Endodermal cell (in vitro differentiated cells): ENCODE measurements around the gene SHROOM4. TPM values are rescaled to one million over a fixed set of nuclear protein-coding genes. Genes with fewer than 3 reads are reported as not detected.

Experiments used
- DNase-seq: peaks from one replicate; pipeline ENCODE4 v3.0.0-alpha.2; 2017
- H3K27ac ChIP-seq: 2 replicates; pipeline ENCODE4 v1.5.1; 2013; ENCODE audit warnings: mild to moderate bottlenecking, low read depth, low read length, moderate library complexity
- H3K27me3 ChIP-seq: 2 replicates; pipeline ENCODE4 v1.6.1; 2013; ENCODE audit warnings: mild to moderate bottlenecking, low read length, moderate library complexity; ENCODE audit not compliant: insufficient read depth, control insufficient read depth, poor library complexity, severe bottlenecking
- H3K36me3 ChIP-seq: 2 replicates; pipeline ENCODE4 v1.7.0; 2013; ENCODE audit warnings: mild to moderate bottlenecking, low read length, moderate library complexity; ENCODE audit not compliant: control insufficient read depth, insufficient read depth
- H3K4me1 ChIP-seq: one replicate; pipeline ENCODE4 v1.7.0; 2013; ENCODE audit warnings: low read length; ENCODE audit not compliant: control insufficient read depth, insufficient read depth
- H3K4me3 ChIP-seq: 2 replicates; pipeline ENCODE4 v1.5.1; 2013; ENCODE audit warnings: mild to moderate bottlenecking, low read length, moderate library complexity
- H3K9ac ChIP-seq: 2 replicates; pipeline ENCODE4 v1.6.1; 2013; ENCODE audit warnings: mild to moderate bottlenecking, low read length, moderate library complexity; ENCODE audit not compliant: poor library complexity, severe bottlenecking; ENCODE audit errors: extremely low read depth
- H3K9me3 ChIP-seq: 2 replicates; pipeline ENCODE4 v1.6.1; 2013; ENCODE audit warnings: mild to moderate bottlenecking, low read length, moderate library complexity; ENCODE audit not compliant: control insufficient read depth
- H3K27ac Mint-ChIP-seq: 2 replicates; pipeline ENCODE4 v1.8.0; 2020; ENCODE audit warnings: mixed read lengths
- H3K27me3 Mint-ChIP-seq: 2 replicates; pipeline ENCODE4 v1.8.0; 2021; ENCODE audit warnings: mild to moderate bottlenecking, mixed read lengths; ENCODE audit not compliant: insufficient read depth
- H3K36me3 Mint-ChIP-seq: 2 replicates; pipeline ENCODE4 v1.8.0; 2020; ENCODE audit warnings: low read depth, mixed read lengths
- H3K4me1 Mint-ChIP-seq: 2 replicates; pipeline ENCODE4 v1.8.0; 2020; ENCODE audit warnings: mixed read lengths
- H3K4me3 Mint-ChIP-seq: 2 replicates; pipeline ENCODE4 v1.8.0; 2020; ENCODE audit warnings: mild to moderate bottlenecking, moderate library complexity, mixed read lengths
- H3K9me3 Mint-ChIP-seq: 2 replicates; pipeline ENCODE4 v1.8.0; 2020; ENCODE audit warnings: mild to moderate bottlenecking, mixed read lengths
- WGBS, 2 experiments: methylation state at CpG; one replicate each; pipeline versions ENCODE4 v1.1.5 to v1.1.7; 2013; ENCODE audit warnings: missing lambda C conversion rate in 2 of 2, mixed read lengths in 1 of 2; ENCODE audit not compliant: insufficient coverage in 1 of 2, insufficient read length in 1 of 2; 5-methylcytosine and 5-hydroxymethylcytosine counted together
- total RNA-seq, 2 donors: library from RNA; stranded (reverse); fragmentation: NEBNext Ultra II Directional in 1 of 2; extraction: Animal tissue kit (Norgen Biotek cat#: 25700) in 1 of 2; gene quantifications; 2 replicates in 1 of 2; 3 replicates in 1 of 2; pipeline ENCODE4 v1.2.1, GENCODE V29; 2021
- TF ChIP-seq, protein P1 (sequence below): fragments of 200-600 bp; sonication (generic); conservative IDR thresholded peaks from 2 replicates; pipeline ENCODE4 v1.5.0; 2021; ENCODE audit warnings: antibody characterized with exemption, mild to moderate bottlenecking

Gene SHROOM4
- total RNA-seq, 2 donors from 2014 or later = 17.7 to 20.5 TPM

- H3K9me3 ChIP-seq = no peaks in the 10 kb centered on the region
- WGBS, 2 experiments = 89 to 100% methylated on average over 1 to 4 of the region's 4 CpGs
- no peak for DNase-seq
- Mint-ChIP-seq H3K27me3 (no peaks in the 10 kb centered on the region), H3K4me1 (no peaks in the 10 kb centered on the region), H3K9me3 (peaks cover 53% of the 10 kb centered on the region), H3K27ac (no peak overlapping the region), H3K4me3 (no peak overlapping the region), H3K36me3 (no peaks in the 10 kb centered on the region)
- H3K4me1 ChIP-seq = no peaks in the 10 kb centered on the region
- no peak overlapping the region for H3K4me3 ChIP-seq
- H3K27me3 ChIP-seq = no peaks in the 10 kb centered on the region
- no peak overlapping the region for H3K27ac ChIP-seq
- no peaks in the 10 kb centered on the region for H3K36me3 ChIP-seq
- TF ChIP-seq, protein P1, sequence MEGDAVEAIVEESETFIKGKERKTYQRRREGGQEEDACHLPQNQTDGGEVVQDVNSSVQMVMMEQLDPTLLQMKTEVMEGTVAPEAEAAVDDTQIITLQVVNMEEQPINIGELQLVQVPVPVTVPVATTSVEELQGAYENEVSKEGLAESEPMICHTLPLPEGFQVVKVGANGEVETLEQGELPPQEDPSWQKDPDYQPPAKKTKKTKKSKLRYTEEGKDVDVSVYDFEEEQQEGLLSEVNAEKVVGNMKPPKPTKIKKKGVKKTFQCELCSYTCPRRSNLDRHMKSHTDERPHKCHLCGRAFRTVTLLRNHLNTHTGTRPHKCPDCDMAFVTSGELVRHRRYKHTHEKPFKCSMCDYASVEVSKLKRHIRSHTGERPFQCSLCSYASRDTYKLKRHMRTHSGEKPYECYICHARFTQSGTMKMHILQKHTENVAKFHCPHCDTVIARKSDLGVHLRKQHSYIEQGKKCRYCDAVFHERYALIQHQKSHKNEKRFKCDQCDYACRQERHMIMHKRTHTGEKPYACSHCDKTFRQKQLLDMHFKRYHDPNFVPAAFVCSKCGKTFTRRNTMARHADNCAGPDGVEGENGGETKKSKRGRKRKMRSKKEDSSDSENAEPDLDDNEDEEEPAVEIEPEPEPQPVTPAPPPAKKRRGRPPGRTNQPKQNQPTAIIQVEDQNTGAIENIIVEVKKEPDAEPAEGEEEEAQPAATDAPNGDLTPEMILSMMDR = no peak
- H3K9ac ChIP-seq = no peak overlapping the region
These were observed 38.5 kb upstream of the SHROOM4 start for GRCh38 chrX:50852524-50852923.

- Mint-ChIP-seq H3K36me3 (no peaks in the 10 kb centered on the region), H3K4me3 (no peak overlapping the region), H3K27ac (no peak overlapping the region), H3K27me3 (no peaks in the 10 kb centered on the region), H3K9me3 (peaks cover 55% of the 10 kb centered on the region), H3K4me1 (no peaks in the 10 kb centered on the region)
- WGBS, 2 experiments = 98% methylated on average over 3 of the region's 4 CpGs; no CpG with 5 or more reads in 1 of the 2 experiments
- no peaks in the 10 kb centered on the region for H3K27me3 ChIP-seq
- no peaks in the 10 kb centered on the region for H3K4me1 ChIP-seq
- no peak overlapping the region for H3K4me3 ChIP-seq
- no peaks in the 10 kb centered on the region for H3K36me3 ChIP-seq
- no peak overlapping the region for H3K9ac ChIP-seq
- H3K9me3 ChIP-seq = peaks cover 6% of the 10 kb centered on the region
- DNase-seq = no peak
- no peak overlapping the region for H3K27ac ChIP-seq
- TF ChIP-seq, protein P1 = no peak
These were observed 28.2 kb upstream of the SHROOM4 start for GRCh38 chrX:50842221-50842620.

DNA sequence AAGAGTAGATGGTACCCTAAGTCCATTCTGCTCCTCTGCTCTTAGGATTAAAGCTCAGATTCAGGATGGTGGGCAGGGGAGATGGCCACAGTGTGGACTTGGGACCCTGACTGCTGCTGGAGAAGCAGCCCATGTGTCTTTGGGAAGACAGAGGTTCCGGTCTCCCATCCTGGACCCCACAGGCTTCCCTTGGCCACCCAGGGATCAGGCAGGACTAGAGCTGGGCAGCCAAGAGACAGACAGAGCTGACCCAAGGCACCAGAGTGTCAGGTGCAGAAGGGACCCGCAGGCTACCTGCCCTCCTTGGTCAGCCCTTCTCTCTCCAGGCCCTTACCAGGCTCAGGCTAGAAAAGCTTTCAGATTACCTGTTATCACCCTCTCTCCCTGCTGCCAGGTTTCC lies 25.7 kb upstream of the SHROOM4 start:
- H3K9ac ChIP-seq = no peak overlapping the region
- no peak overlapping the region for H3K4me3 ChIP-seq
- Mint-ChIP-seq H3K27ac (no peak overlapping the region), H3K36me3 (no peaks in the 10 kb centered on the region), H3K27me3 (no peaks in the 10 kb centered on the region), H3K4me1 (no peaks in the 10 kb centered on the region), H3K9me3 (peaks cover 47% of the 10 kb centered on the region), H3K4me3 (no peak overlapping the region)
- no peak for DNase-seq
- H3K27me3 ChIP-seq = no peaks in the 10 kb centered on the region
- H3K36me3 ChIP-seq = no peaks in the 10 kb centered on the region
- H3K9me3 ChIP-seq = peaks cover 6% of the 10 kb centered on the region
- WGBS, 2 experiments = 86 to 100% methylated on average over 1 to 2 of the region's 2 CpGs
- TF ChIP-seq, protein P1 = no peak
- no peaks in the 10 kb centered on the region for H3K4me1 ChIP-seq
- no peak overlapping the region for H3K27ac ChIP-seq
